ENCODE data around the gene TSPAN18.

TSPAN18 gene

GRCh38 chr11:44966694-44967093, 239.9 kb downstream of the TSPAN18 start:
- TF ChIP-seq CTCF (IDR thresholded peaks at IDR 0.05; ENCODE audit: insufficient read depth, low read length, poor library complexity, severe bottlenecking) = no peak
- Histone ChIP-seq H3K4me3 (replicated peaks; ENCODE audit: low read depth, low read length) (no peak overlapping the region), H3K36me3 (ENCODE audit: control insufficient read depth, insufficient read depth, low read length) (no peaks in the 10 kb centered on the region; the same call in 1 of the 2 replicates), H3K27me3 (replicated peaks; ENCODE audit: control insufficient read depth, insufficient read depth, low read length) (no peaks in the 10 kb centered on the region; the same call in 1 of the 2 replicates)
- no peak for DNase-seq (ENCODE audit: extremely low read depth, insufficient read length)

- no peaks in the 10 kb centered on the region; the same call in 1 of the 2 replicates for H3K36me3 ChIP-seq (ENCODE audit: control insufficient read depth, insufficient read depth, low read length)
- no peaks in the 10 kb centered on the region; the same call in 1 of the 2 replicates for H3K27me3 ChIP-seq (replicated peaks; ENCODE audit: control insufficient read depth, insufficient read depth, low read length)
- no peak for TF ChIP-seq CTCF (IDR thresholded peaks at IDR 0.05; ENCODE audit: insufficient read depth, low read length, poor library complexity, severe bottlenecking)
- H3K4me3 ChIP-seq (replicated peaks; ENCODE audit: low read depth, low read length) = no peak overlapping the region
- no peak for DNase-seq (ENCODE audit: extremely low read depth, insufficient read length)
Measured at GRCh38 chr11:44967930-44968496, 241.3 kb downstream of the TSPAN18 start.

DNA sequence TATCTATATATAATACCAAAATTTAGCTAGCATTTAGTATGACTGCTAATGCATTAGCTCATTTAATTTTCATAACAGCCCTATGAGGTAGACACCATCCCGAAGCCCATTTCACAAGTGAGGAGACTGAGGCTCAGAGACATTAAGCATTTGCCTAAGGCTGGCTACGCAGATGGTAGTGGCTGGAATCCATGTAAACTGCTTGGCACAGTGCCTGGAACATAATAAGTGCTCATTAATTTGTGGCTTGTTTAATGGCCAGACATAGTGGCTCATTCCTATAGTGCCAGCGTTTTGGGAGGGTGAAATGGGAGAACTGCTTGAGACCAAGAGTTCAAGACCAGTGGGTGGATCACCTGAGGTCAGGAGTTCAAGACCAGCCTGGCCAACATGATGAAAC, 241.7 kb downstream of the TSPAN18 start:
- H3K27me3 ChIP-seq (replicated peaks; ENCODE audit: control insufficient read depth, insufficient read depth, low read length) = no peaks in the 10 kb centered on the region; the same call in 1 of the 2 replicates
- H3K4me3 ChIP-seq (replicated peaks; ENCODE audit: low read depth, low read length) = no peak overlapping the region
- no peak for TF ChIP-seq CTCF (IDR thresholded peaks at IDR 0.05; ENCODE audit: insufficient read depth, low read length, poor library complexity, severe bottlenecking)
- no peaks in the 10 kb centered on the region; the same call in 1 of the 2 replicates for H3K36me3 ChIP-seq (ENCODE audit: control insufficient read depth, insufficient read depth, low read length)
- DNase-seq (ENCODE audit: extremely low read depth, insufficient read length) = no peak

GRCh38 chr11:44969651-44970252, 243.0 kb downstream of the TSPAN18 start:
- H3K36me3 ChIP-seq (ENCODE audit: control insufficient read depth, insufficient read depth, low read length) = no peaks in the 10 kb centered on the region; the same call in 1 of the 2 replicates
- TF ChIP-seq CTCF (IDR thresholded peaks at IDR 0.05; ENCODE audit: insufficient read depth, low read length, poor library complexity, severe bottlenecking) = no peak
- no peak overlapping the region for H3K4me3 ChIP-seq (replicated peaks; ENCODE audit: low read depth, low read length)
- no peaks in the 10 kb centered on the region; the same call in 1 of the 2 replicates for H3K27me3 ChIP-seq (replicated peaks; ENCODE audit: control insufficient read depth, insufficient read depth, low read length)
- DNase-seq (ENCODE audit: extremely low read depth, insufficient read length) = no peak

GRCh38 chr11:44970293-44970692, 243.5 kb downstream of the TSPAN18 start:
- DNase-seq (ENCODE audit: extremely low read depth, insufficient read length) = no peak
- no peak overlapping the region for H3K4me3 ChIP-seq (replicated peaks; ENCODE audit: low read depth, low read length)
- H3K36me3 ChIP-seq (ENCODE audit: control insufficient read depth, insufficient read depth, low read length) = no peaks in the 10 kb centered on the region; the same call in 1 of the 2 replicates
- TF ChIP-seq CTCF (IDR thresholded peaks at IDR 0.05; ENCODE audit: insufficient read depth, low read length, poor library complexity, severe bottlenecking) = no peak
- no peaks in the 10 kb centered on the region; the same call in 1 of the 2 replicates for H3K27me3 ChIP-seq (replicated peaks; ENCODE audit: control insufficient read depth, insufficient read depth, low read length)

All from GM06990 (cell line).